Activated T-cell treated with anti-CD3 and anti-CD28 coated beads for 1 hour (primary cell): ENCODE measurements around the gene CDH22.
A peak's percentile ranks its signal among the peaks of the same experiment; 100 is the strongest.

Experiments used
- DNase-seq: peaks from one replicate; pipeline ENCODE4 v3.0.0-alpha.2; 2020; ENCODE audit warnings: low read depth

The CDH22 gene, protein sequence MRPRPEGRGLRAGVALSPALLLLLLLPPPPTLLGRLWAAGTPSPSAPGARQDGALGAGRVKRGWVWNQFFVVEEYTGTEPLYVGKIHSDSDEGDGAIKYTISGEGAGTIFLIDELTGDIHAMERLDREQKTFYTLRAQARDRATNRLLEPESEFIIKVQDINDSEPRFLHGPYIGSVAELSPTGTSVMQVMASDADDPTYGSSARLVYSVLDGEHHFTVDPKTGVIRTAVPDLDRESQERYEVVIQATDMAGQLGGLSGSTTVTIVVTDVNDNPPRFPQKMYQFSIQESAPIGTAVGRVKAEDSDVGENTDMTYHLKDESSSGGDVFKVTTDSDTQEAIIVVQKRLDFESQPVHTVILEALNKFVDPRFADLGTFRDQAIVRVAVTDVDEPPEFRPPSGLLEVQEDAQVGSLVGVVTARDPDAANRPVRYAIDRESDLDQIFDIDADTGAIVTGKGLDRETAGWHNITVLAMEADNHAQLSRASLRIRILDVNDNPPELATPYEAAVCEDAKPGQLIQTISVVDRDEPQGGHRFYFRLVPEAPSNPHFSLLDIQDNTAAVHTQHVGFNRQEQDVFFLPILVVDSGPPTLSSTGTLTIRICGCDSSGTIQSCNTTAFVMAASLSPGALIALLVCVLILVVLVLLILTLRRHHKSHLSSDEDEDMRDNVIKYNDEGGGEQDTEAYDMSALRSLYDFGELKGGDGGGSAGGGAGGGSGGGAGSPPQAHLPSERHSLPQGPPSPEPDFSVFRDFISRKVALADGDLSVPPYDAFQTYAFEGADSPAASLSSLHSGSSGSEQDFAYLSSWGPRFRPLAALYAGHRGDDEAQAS

DNA sequence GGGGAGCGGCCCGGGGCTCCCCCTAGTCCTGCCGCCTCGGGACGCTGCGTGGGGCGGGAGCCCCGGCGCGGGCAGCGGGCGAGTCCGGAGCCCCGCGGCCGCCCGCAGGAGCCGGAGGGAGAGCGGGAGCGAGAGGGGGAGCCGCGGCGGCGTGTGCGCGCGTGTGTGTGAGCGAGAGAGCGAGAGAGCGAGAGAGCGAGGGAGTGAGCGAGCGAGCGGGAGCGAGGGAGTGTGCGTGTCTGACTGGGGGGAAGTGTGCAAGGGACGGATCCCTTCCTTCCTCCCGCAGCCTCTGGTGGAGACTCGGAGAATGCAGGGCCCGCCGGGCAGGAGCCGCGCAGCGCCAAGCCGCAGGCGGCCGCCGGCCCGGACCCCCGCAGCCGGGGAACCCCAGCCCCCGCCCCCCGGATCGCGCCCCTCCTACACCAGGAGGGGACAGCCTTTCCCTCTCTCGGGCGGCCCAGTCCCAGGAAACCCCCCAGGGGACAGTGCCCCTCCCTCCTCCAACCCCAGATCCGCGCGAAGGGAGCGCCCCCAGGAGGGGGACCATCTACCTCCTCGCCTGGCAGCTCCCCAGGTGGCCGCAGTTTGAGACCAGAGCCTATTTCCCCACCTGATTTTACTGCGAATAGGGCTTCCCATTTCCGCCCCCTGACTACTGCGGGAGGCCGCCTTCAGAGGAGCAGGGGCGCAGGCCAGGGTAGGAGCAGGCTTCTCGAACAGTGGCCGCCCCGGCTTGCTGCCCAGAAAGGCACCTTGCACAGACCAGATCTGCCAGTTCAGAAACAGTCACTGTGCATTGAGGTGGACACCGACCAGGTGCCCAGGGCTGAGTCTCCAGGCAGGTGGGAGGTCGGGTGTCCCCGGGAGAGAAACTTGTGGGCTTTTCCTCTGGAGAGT is at the start of gene CDH22:
TSS of gene CDH22 (minus strand) at position 241 of the 900 bp plus-strand sequence. CDS start 57,204 bp downstream, outside the sequence.
- no peak for DNase-seq

DNA sequence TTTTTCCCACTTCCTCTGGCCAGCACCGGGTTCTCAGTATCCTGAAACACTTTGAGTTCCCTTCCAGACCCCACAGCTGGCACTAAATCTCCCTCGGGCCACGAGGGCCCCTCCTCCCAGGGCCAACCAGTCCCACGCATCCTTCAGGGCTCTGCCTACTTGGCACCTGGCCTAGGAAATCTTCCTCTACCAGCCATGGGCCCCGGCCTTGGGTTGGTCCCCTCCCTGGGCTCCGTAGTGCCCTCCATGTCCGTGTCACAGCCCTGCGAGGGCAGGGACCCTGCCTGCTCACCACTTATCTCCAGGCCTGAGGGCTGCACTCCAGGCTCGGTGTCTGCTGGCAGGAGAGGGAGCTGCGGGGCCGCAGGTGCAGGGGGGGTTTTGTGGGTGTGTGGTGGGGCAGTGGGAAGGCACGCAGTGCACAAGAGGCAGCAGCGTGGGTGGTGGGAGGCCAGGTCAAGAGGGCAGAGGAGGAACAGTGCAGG is 48.8 kb upstream of the CDH22 start:
- no peak for DNase-seq

DNA sequence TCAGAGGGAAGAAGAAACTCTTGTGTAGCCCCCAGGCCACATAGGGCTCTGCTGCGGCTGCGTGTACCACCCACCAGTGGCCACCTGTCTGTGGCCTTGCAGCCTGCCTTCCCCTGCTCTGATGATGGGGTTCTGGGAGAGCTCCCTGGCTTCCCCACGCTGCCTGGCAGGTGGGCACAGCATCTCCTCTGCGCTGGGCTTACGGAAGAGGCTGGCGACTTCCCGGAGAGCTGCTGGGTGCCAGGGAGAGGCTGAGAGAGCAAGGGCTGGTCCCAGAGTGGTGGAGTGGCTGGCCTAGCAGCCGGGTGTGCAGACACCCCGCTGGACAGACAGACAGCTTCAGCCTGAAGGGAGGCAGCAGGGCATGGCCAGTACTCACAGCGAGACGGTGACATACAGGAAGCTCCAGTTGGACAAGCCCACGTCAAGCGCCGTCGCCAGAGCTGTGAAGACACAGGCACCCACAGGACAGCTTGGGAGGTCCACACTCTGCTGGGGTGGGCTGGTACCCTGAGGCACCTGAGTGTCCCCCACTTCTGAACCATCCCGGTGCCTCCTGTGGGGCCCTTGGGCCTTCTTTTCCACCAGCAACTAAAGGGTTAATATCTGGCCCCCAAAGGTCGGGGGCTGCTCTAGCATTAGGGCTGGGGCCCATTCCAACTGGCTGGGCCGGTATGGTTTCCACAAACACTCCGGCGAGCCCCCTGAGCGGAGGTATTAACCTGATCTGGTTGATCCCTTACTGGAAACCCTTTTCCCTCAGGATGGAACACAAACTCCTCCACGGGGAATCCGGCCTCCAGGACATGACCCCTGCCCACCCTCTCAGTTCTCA is 48.1 kb upstream of the CDH22 start:
- DNase-seq, result no peak

DNA sequence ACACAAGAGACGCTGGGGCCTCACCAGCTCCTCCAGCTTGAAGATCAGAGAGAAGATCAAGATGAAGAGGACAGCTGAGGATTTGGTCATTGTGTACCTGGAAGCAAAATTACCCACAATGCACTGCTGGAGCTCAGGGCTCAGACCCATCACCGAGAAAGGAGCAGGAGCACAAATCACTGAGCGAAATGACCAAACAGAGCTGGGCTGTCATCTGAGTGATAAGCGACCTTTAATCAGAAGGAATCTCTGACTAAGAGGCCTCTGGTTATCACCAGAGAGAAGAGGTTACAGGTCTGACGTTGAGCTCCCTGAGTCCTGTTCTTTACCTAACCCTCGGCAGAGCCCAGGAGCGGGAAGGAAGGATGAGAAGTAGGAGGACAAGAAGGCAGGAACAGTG is 47.5 kb upstream of the CDH22 start:
- no peak for DNase-seq

DNA sequence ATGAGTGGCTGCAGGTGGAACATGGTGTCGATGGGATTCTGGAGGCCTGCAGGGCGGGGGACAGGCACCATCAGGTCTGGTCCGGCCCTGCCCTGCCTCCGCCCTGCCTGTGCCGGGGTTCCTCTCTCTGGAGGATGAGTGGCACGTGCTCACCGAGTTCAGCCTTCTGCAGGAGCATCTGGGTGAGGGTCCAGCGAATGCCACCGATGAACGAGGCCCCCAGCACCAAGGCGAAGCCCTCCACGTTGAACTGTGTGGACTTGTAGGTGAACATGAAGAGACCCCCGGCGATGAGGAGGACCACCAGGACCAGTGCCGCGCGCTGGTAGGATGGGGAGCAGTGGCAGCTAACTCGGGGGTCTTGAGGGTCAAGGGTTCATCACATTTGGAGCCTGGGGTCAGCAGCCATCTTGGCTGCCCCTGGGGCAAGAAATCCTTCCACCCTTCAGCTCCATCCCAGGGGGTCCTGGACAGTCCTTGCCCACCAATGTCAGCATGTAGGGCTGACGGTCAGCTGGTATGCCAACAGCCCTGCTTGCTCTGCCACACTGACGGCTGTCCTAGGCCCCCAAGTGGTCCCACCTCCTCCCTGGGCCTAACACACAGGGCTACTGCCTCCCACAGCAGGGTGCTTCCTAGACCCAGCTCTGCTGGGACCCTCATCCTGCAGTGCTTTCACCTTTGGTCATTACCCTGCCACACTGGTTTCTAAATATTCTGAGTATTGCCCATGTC is 46.8 kb upstream of the CDH22 start:
- DNase-seq, result no peak

DNA sequence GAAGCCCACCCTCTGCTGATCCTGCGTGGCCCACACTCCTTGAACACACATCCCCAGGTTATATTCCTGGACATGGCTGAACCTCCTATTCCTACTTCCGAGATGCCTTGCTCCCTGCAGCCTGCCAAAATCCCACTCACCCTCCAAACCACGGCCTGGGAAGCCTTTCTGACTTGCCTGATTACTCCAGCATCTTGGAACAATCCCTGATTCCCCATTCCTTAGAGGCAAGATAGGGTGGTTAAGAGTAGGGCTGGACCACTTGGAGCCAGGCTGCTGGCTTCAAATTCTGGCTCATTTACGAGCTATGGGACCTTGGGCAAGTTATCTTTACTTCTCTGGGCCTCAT is 45.9 kb upstream of the CDH22 start:
- no peak for DNase-seq

DNA sequence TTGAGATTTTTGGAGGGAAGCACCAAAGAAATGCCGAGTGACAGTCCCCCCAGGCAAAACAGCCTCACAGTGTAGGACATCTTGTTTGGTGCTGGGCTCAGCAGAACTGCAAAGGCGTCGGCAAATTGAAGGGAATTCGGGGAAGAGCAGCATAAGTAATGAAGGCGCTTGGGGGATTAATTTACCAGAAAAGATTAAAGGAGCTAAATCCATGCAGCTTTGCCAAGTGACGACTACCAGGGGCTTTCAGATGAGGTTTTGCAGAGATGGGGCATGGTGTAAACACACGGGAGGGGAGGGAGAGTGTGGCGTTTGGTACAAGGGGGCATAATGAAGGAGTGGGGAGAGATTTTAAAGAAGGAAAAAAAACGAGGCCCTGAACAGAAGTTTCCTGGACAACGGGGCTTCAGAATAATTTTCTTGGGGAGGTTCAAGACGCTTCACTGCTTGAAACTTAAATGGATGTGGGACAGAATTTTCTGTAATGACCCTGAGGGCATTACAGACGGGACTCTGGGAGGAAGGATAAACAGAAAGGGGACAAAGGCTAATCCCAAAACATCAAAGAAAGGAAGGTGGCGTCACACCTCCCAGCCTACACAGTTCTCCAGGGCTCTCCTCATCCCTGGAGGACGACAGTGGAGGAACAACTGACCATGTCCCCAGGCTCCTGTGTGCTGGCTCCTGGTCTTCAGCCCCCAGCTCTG is 45.4 kb upstream of the CDH22 start:
- DNase-seq, result no peak

DNA sequence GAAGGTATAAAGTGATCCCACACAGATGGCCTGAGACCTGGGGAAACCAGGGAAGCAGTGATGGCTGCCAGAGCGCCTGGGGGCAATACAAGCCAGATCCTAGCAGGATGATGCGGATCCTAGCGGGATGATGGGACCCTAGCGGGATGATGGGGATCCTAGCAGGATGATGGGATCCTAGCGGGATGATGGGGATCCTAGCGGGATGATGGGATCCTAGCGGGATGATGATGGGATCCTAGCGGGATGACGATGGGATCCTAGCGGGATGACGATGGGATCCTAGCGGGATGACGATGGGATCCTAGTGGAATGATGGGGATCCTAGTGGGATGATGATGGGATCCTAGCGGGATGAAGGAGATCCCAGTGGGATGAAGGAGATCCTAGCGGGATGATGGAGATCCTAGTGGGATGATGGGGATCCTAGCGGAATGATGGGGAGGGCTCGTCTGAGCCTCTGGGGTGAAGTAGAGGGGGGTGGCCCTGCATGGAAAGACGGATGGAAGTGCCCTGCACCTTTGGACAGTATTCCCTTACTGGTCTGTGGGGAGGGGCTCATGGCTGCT is 44.2 kb upstream of the CDH22 start:
- no peak for DNase-seq

DNA sequence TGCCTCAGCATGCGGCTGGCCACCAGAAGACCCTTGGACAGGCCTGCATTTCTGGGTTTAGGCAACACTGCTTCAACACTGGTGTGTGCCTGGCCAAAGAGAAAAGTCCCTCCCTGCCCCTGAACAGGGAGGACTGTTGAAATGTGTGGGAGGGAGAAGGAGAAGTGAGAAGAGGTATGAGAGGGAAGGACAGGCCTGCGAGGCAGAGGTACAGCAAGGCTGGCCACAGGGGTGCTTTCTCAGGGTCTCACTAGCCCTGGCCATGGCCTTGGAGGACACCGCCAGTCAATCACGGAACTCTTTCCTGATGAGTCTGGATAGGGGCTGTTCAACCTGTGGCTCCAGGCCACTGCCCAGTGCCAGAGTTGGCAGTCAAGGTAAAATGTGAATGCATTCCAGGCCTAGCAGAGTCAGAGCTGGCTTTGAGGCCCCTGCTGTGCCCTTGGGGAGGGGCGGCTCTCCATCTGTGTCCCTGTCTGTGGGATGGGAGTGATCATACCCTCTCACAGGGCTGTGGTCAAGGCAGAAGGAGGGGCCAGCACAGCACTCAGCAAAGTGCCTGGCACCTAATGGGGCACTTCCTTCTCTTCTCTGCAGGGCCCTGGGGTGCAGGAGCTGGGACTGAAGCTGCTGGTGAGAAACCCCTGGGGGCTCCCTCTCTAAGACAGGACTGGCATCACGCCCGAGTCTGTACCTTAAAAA is 43.2 kb upstream of the CDH22 start:
- no peak for DNase-seq

DNA sequence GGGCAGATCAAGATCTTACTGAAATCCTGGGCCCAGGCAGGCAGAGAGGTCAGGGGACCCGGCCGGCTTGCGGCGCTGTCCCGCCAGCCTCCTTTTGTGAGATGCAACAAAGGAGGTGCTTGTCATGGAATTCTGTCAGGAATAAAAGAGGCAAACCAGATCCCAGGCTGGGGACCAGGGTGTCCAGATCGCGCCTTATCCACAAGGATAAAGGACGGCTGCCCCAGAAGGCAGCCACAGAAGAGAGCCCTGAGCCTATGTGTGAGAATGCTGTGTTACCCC is 42.6 kb upstream of the CDH22 start:
- no peak for DNase-seq

DNA sequence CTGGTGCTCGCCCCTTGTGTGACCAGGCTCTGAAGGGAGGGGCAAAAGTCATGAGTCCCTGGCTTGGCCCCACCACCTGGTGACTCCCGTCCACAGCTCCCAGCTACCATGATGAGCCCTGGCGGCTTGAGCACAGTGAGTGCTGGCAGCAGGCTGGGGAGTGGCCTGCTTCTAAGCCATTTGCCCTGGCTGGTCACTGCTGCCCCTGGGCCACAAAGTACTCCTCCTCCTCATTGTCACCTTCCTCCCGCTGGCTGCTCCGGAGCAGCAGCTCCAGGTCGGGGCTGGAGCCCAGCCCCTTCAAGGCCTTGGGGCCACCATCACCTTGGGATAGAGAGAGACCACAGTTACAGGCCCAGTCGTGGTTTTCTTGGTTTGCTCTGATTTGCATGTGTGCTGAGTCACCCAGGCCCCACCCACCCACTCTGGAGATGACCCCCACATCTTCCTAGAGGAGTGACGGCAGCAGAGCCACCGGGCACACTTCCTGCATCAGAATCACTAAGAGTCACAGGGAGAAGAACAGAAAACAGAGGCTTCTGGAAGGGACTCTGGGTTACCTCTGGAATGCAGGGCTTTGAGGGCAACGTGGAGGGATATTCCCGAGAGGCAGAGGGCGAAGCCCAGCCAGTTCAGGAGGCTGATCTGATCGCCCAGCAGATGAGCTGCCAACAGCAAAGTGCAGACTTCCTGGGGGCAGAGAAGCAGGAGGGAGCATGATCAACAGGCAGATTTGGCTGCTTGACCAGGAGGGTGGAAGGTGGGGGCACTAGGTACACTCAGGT is 42.1 kb upstream of the CDH22 start:
- no peak for DNase-seq

DNA sequence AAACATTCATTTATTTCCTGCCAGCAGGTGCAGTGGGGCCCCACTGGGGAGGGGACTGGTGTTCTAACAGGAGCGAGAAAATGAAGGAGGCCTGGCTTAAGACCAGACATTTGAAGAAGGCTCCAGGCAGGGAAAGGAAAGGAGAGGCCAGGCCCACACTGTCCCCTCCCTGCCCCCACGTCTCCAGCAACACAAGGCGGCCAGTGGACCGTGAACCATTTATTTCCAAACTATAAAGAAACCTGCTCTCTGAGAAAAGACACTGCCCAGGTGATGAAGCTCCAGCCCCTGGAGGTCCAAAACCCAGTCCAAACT is 41.4 kb upstream of the CDH22 start:
- DNase-seq, result no peak

DNA sequence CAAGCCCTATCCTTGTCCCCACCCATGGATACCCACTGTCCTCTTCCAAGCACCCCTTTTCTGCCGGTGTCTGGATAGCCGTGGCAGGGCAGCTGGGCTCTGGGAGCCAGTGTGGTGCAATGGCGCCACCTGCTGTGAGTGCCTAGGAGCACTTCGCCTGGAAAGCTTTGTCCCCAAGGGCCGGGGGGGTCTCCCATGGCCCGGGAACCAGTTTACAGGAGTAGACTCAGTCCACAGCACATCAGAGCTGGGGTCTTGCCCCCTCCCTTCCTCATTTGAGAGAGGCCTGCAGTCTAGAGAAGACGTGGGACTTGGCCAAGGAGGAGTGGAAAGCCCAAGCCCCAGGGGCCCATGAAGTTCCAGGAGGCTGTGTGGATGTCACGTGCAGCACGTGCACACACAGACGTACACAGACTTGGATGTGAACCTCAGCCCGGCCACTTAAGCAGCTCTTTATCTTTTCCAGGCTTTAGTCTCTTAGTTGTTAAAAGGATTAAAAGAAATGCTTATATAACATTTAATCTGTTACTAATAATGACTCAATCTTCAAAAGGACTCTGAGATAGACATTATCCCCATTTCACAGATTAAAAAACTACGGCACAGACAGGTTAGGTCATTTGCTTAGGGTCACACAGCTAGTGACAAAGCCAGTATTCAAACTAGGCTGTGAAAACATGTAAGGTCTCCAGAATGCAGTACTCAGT is 40.9 kb upstream of the CDH22 start:
- DNase-seq, result peak; percentile 25

DNA sequence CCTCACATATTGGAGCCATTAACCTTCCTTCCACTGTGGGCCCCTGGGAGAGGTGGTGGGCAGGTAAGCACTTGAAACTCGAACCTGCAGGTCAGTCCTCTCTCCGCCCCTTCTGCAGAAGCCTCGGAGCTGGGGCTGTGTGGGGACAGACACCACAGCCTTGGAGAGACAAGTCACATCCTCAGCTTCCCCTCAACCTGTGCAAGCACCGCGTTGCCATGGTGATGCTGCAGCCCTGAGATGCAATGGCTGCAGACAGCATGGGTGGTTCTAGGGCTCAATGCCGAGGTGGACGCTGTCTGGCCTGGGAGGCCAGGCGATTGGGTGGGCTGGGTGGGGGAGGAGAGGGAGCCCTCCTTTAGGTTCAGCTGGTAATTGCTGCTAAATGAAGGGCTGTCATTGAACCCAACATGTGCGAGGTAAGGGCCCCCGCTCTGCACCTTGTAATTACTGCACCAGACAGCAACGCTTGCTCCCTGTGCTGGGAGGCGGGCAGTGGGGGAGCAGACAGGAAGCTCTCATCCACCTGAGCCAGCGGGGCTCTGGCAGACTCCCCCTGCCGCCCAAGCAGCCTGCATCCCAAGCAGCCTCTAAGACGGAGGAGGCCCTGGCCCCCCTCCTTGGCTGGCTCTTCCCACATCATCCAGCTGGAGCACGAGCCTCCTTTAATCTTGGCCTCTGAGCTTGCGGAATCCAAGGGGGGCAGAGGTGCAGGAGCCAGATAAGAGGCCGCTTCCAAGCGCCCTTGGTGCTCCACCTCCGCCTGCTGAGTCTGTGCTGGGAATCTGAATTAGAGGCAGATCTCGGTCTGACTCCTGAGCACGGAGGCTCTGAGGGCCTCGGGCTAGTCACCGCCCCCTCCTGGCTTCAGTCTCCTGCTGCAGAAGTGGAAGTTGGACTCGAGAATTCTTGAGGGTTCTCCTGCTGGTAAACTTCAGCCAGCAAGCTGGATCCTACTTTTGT is 39.8 kb upstream of the CDH22 start:
- no peak for DNase-seq

DNA sequence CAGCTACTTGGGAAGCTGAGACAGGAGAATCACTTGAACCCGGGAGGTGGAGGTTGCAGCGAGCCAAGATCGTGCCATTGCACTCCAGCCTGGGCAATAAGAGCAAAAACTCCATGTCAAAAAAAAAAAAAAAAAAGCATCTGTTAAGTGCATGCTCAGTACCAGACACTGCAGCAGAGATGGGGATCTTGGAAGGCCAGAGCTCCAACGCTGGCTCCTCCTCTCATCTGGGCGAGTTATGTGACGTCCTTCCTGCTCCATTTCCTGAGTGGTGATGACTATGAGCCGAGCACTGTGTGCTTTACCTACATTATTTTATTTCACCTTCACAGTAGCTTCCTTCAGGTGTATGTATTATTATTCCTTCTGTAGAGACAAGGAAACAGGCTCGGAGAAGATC is 38.5 kb upstream of the CDH22 start:
- no peak for DNase-seq

DNA sequence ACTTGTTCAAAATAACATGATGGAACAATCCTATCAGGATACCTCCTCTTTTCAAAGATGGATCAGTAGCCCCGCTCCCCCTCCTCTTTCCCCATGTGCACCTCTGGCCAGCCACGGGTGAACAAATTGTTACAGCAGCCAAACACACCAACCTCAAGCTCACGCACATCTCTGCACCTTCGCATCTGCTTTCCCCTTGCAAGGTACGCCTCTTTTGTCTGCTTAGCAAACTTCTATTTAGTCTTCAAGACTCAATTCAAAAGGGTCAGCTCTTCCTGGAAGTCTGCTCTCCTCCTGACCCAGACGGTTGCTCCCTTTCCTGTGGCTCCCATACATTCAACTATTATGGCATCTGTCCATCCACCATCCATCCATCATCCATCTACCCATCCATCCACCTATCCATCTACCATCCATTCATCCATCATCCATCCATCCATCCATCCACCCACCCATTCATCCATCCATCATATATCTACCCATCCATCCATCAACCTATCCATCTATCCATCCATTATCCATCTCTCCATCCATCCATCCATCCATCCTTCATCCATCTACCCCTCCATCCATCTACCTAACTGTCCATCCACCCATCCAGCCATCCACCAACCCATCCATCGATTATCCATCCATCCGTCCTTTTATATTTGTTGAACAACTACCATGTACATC is 36.3 kb upstream of the CDH22 start:
- no peak for DNase-seq
